ENCODE data around the gene FBXL12. TPM values are rescaled to one million over a fixed set of nuclear protein-coding genes. Genes with fewer than 3 reads are reported as not detected.
"Not testable (repeated sequence)": the region's sequence is repeated elsewhere in the genome, so short reads cannot be mapped to it uniquely, and the experiment has no call there.

Gene FBXL12
- total RNA-seq, 1 donor from 2014 or later, result 23.4 TPM

DNA sequence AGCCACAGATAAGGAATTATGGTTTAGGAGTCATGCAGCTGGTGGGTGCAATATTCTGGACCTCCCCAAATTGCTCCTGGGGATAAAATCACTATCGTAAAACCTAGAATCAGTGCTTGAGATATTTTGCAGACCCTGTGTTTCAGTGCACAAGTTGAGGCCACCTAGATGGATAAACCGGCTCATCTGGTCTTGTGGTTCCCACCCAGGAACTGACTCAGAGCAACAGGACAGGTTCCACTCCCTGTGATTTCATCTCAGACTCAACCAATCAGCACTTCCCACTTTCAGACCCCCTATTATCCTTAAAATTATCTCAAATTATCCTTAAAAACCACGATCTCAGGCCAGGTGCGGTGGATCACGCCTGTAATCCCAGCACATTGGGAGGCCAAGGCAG is 21.0 kb downstream of the FBXL12 start:
- no peaks in the 10 kb centered on the region for H3K27me3 Mint-ChIP-seq (ENCODE audit: low read depth)
- no peak overlapping the region for H3K4me3 Mint-ChIP-seq (ENCODE audit: low read depth)
- DNase-seq (ENCODE audit: low spot score), result no peak
- no peak overlapping the region for H3K27ac Mint-ChIP-seq
- no peaks in the 10 kb centered on the region for H3K9me3 Mint-ChIP-seq
- peaks cover 24% of the 10 kb centered on the region for H3K4me1 Mint-ChIP-seq (ENCODE audit: low read depth)
- intact Hi-C loops (cut with micrococcal nuclease), result no loop called here
- peaks cover 9% of the 10 kb centered on the region for H3K36me3 Mint-ChIP-seq (ENCODE audit: low read depth)

DNA sequence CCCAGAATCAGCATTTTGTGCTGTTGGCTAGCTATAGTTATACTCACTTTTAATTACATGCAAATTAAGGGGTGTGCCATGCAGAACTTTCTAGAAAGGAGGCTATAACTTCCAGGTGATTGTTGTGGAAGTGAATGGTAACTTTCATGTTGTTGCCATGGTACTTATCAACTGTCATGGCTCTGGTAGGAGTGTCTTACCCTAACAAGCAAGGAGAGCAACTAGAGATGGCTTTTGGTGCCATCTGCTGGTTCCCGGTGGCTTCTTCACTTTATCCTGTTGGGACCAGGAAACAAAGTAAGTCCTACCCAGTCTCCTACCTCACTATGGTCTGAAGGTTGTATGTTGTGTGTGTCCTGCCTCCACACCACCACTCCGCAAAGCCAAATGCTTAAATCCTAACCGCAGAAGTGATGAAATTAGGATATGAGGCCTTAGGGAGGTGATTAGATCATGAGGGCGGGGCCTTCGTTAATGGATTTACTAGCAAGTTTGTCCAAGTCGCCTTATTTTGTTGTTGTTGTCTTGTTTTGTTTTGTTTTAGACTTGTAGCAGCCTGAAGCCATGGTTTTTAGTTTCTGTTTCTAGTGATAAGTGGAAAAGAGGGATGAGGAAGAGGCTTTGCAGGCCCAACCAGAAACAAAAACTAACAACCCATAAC is 22.6 kb downstream of the FBXL12 start:
- intact Hi-C loops (cut with micrococcal nuclease), result loop anchor here (1.0 kb wide), 2 partner anchors 171 to 660 kb away; no protein-coding TSS in a partner anchor
- Mint-ChIP-seq H3K4me1 (ENCODE audit: low read depth) (peaks cover 28% of the 10 kb centered on the region), H3K27me3 (ENCODE audit: low read depth) (no peaks in the 10 kb centered on the region), H3K27ac (peak overlapping the region; percentile 51), H3K4me3 (ENCODE audit: low read depth) (no peak overlapping the region), H3K9me3 (no peaks in the 10 kb centered on the region), H3K36me3 (ENCODE audit: low read depth) (peaks cover 6% of the 10 kb centered on the region)
- peak; percentile 83 for DNase-seq (ENCODE audit: low spot score)

- H3K36me3 Mint-ChIP-seq (ENCODE audit: low read depth), result peaks cover 6% of the 10 kb centered on the region
Observed at GRCh38 chr19:9793071-9793591, 25.7 kb downstream of the FBXL12 start.

GRCh38 chr19:9792206-9793070 is 26.4 kb downstream of the FBXL12 start:
- Mint-ChIP-seq H3K4me1 (ENCODE audit: low read depth) (peaks cover 24% of the 10 kb centered on the region), H3K4me3 (ENCODE audit: low read depth) (peak overlapping the region; percentile 82), H3K9me3 (no peaks in the 10 kb centered on the region), H3K27ac (peak overlapping the region; percentile 93), H3K27me3 (ENCODE audit: low read depth) (no peaks in the 10 kb centered on the region), H3K36me3 (ENCODE audit: low read depth) (peaks cover 6% of the 10 kb centered on the region)
- peak; percentile 84 for DNase-seq (ENCODE audit: low spot score)
- intact Hi-C loops (cut with micrococcal nuclease), result loop anchor here (1.0 to 5.0 kb wide), 3 partner anchors 27 to 585 kb away; partner anchors contain the start of genes FBXL12 and ZNF121

More at GRCh38 chr19:9793071-9793591, 25.7 kb downstream of the FBXL12 start:
- no peaks in the 10 kb centered on the region for H3K9me3 Mint-ChIP-seq
- peak overlapping the region; percentile 93 for H3K27ac Mint-ChIP-seq
- intact Hi-C loops (cut with micrococcal nuclease), result loop anchor here (2.0 to 5.0 kb wide), 2 partner anchors 208 to 586 kb away; partner anchors contain the start of gene ZNF121
- peaks cover 26% of the 10 kb centered on the region for H3K4me1 Mint-ChIP-seq (ENCODE audit: low read depth)
- DNase-seq (ENCODE audit: low spot score), result no peak
- H3K4me3 Mint-ChIP-seq (ENCODE audit: low read depth), result peak overlapping the region; percentile 82
- H3K27me3 Mint-ChIP-seq (ENCODE audit: low read depth), result no peaks in the 10 kb centered on the region

- peak overlapping the region; percentile 93 for H3K27ac Mint-ChIP-seq
- intact Hi-C loops (cut with micrococcal nuclease), result loop anchor here (1.0 to 5.0 kb wide), 6 partner anchors 23 to 584 kb away; partner anchors contain the start of genes FBXL12, ZNF121, ZNF561 and ZNF846
- DNase-seq (ENCODE audit: low spot score), result peak; percentile 87
Observed at GRCh38 chr19:9791552-9792205, 27.2 kb downstream of the FBXL12 start.

GRCh38 chr19:9791073-9791367 is 27.9 kb downstream of the FBXL12 start:
- peaks cover 19% of the 10 kb centered on the region for H3K4me1 Mint-ChIP-seq (ENCODE audit: low read depth)
- H3K27me3 Mint-ChIP-seq (ENCODE audit: low read depth); H3K9me3 Mint-ChIP-seq; DNase-seq (ENCODE audit: low spot score); H3K36me3 Mint-ChIP-seq (ENCODE audit: low read depth): not testable (repeated sequence)
- intact Hi-C loops (cut with micrococcal nuclease), result loop anchor here (1.0 to 5.0 kb wide), 4 partner anchors 23 to 584 kb away; partner anchors contain the start of genes ZNF561 and ZNF846
- H3K27ac Mint-ChIP-seq, result peak overlapping the region; percentile 87
- peak overlapping the region; percentile 82 for H3K4me3 Mint-ChIP-seq (ENCODE audit: low read depth)

More at GRCh38 chr19:9791552-9792205, 27.2 kb downstream of the FBXL12 start:
- Mint-ChIP-seq H3K27me3 (ENCODE audit: low read depth) (no peaks in the 10 kb centered on the region), H3K4me3 (ENCODE audit: low read depth) (peak overlapping the region; percentile 82), H3K36me3 (ENCODE audit: low read depth) (peaks cover 6% of the 10 kb centered on the region), H3K4me1 (ENCODE audit: low read depth) (peaks cover 23% of the 10 kb centered on the region), H3K9me3 (no peaks in the 10 kb centered on the region)

DNA sequence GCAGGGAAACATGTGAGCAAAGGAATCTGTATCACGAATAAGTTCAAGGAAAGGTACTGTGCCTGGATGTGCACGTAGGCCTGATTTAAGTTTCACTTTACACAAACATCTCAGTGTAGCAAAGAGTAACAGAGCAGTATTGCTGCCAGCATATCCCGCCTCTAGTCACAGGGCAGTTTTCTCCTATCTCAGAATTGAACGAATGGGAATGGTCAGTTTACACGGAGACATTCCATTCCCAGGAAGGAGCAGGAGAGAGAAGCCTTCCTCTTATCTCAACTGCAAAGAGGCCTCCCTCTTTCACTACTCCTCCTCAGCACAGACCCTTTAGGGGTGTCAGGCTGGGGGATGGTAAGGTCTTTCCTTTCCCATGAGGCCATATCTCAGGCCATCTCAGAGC is 29.3 kb downstream of the FBXL12 start:
- intact Hi-C loops (cut with micrococcal nuclease); H3K4me3 Mint-ChIP-seq (ENCODE audit: low read depth); H3K27ac Mint-ChIP-seq; DNase-seq (ENCODE audit: low spot score); H3K36me3 Mint-ChIP-seq (ENCODE audit: low read depth); H3K27me3 Mint-ChIP-seq (ENCODE audit: low read depth); H3K9me3 Mint-ChIP-seq: not testable (repeated sequence)
- H3K4me1 Mint-ChIP-seq (ENCODE audit: low read depth), result peaks cover 23% of the 10 kb centered on the region

GRCh38 chr19:9789066-9789465 is 29.8 kb downstream of the FBXL12 start:
- Mint-ChIP-seq H3K36me3 (ENCODE audit: low read depth) (peaks cover 6% of the 10 kb centered on the region), H3K27ac (no peak overlapping the region), H3K4me1 (ENCODE audit: low read depth) (peaks cover 28% of the 10 kb centered on the region), H3K27me3 (ENCODE audit: low read depth) (no peaks in the 10 kb centered on the region), H3K4me3 (ENCODE audit: low read depth) (no peak overlapping the region), H3K9me3 (no peaks in the 10 kb centered on the region)
- intact Hi-C loops (cut with micrococcal nuclease), result no loop called here
- DNase-seq (ENCODE audit: low spot score), result no peak

DNA sequence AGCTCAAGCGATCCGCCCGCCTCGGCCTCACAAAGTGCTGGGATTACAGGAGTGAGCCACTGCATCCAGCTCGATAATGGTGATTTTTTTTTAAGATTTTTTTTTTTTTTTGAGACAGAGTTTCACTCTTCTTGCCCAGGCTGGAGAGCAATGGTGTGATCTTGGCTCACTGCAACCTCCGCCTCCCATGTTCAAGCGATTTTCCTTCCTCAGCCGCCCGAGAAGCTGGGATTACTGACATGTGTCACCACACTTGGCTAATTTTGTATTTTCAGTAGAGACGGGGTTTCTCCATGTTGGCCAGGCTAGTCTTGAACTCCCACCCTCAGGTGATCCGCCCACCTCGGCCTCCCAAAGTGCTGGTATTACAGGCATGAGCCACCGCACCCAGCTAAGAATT is 30.3 kb downstream of the FBXL12 start:
- H3K4me3 Mint-ChIP-seq (ENCODE audit: low read depth); H3K27me3 Mint-ChIP-seq (ENCODE audit: low read depth); H3K27ac Mint-ChIP-seq; H3K9me3 Mint-ChIP-seq; intact Hi-C loops (cut with micrococcal nuclease); DNase-seq (ENCODE audit: low spot score); H3K36me3 Mint-ChIP-seq (ENCODE audit: low read depth): not testable (repeated sequence)
- H3K4me1 Mint-ChIP-seq (ENCODE audit: low read depth), result peaks cover 30% of the 10 kb centered on the region

- no peaks in the 10 kb centered on the region for H3K9me3 Mint-ChIP-seq
- H3K4me1 Mint-ChIP-seq (ENCODE audit: low read depth), result peaks cover 27% of the 10 kb centered on the region
- H3K4me3 Mint-ChIP-seq (ENCODE audit: low read depth), result peak overlapping the region; percentile 13
- H3K27ac Mint-ChIP-seq, result no peak overlapping the region
- intact Hi-C loops (cut with micrococcal nuclease), result loop anchor here (1.0 kb wide), 1 partner anchor 32 kb away; the partner anchor contains the start of gene FBXL12
- no peaks in the 10 kb centered on the region for H3K27me3 Mint-ChIP-seq (ENCODE audit: low read depth)
- DNase-seq (ENCODE audit: low spot score), result no peak
- no peaks in the 10 kb centered on the region for H3K36me3 Mint-ChIP-seq (ENCODE audit: low read depth)
Observed at GRCh38 chr19:9786819-9787218, 32.1 kb downstream of the FBXL12 start.

- H3K27ac Mint-ChIP-seq, result peak overlapping the region; percentile 86
- no peak for DNase-seq (ENCODE audit: low spot score)
- H3K36me3 Mint-ChIP-seq (ENCODE audit: low read depth), result no peaks in the 10 kb centered on the region
- H3K9me3 Mint-ChIP-seq, result no peaks in the 10 kb centered on the region
- intact Hi-C loops (cut with micrococcal nuclease), result loop anchor here (1.0 kb wide), 1 partner anchor 33 kb away; the partner anchor contains the start of gene FBXL12
- peak overlapping the region; percentile 88 for H3K4me3 Mint-ChIP-seq (ENCODE audit: low read depth)
- H3K4me1 Mint-ChIP-seq (ENCODE audit: low read depth), result peaks cover 24% of the 10 kb centered on the region
- H3K27me3 Mint-ChIP-seq (ENCODE audit: low read depth), result no peaks in the 10 kb centered on the region
Observed at GRCh38 chr19:9786342-9786741, 32.5 kb downstream of the FBXL12 start.

All from activated T-helper 2 cell treated with anti-CD3 and anti-CD28 coated beads, Interferon-gamma antibody, Interleukin-2, Interleukin-4, amounts not matched to agents 10 μg/mL and 5 μg/mL and 100 μg/mL, durations not matched to agents 14 hours and 24 hours and 36 hours (primary cell).